T-helper 9 cell (primary cell): ENCODE results near the gene ANO4.
"Not testable (repeated sequence)": the region's sequence is repeated elsewhere in the genome, so short reads cannot be mapped to it uniquely, and the experiment has no call there.

Source experiments
- DNase-seq: peaks from one replicate; pipeline ENCODE4 v3.0.0-alpha.2; 2020

The ANO4 gene

GRCh38 chr12:101045486-101046464 lies 251.2 kb downstream of the ANO4 start:
- DNase-seq, result no peak

- no peak for DNase-seq
Observed at GRCh38 chr12:101047652-101048051, 253.1 kb downstream of the ANO4 start.

- DNase-seq, result no peak
Observed at GRCh38 chr12:101050631-101051030, 256.1 kb downstream of the ANO4 start.

- DNase-seq, result no peak
Observed at GRCh38 chr12:101051151-101051550, 256.6 kb downstream of the ANO4 start.

GRCh38 chr12:101051901-101052550 lies 257.4 kb downstream of the ANO4 start:
- DNase-seq, result no peak

- no peak for DNase-seq
Observed at GRCh38 chr12:101053203-101053602, 258.6 kb downstream of the ANO4 start.

GRCh38 chr12:101055940-101056339 lies 261.4 kb downstream of the ANO4 start:
- no peak for DNase-seq

GRCh38 chr12:101062508-101062907 lies 267.9 kb downstream of the ANO4 start:
- not testable (repeated sequence) for DNase-seq

- DNase-seq, result no peak
Observed at GRCh38 chr12:101064721-101065120, 270.1 kb downstream of the ANO4 start.

- no peak for DNase-seq
Observed at GRCh38 chr12:101066489-101066888, 271.9 kb downstream of the ANO4 start.

- no peak for DNase-seq
Observed at GRCh38 chr12:101068402-101068801, 273.8 kb downstream of the ANO4 start.

GRCh38 chr12:101068836-101069235 lies 274.3 kb downstream of the ANO4 start:
- DNase-seq, result no peak

- no peak for DNase-seq
Observed at GRCh38 chr12:101074940-101075680, 280.5 kb downstream of the ANO4 start.

GRCh38 chr12:101076921-101077320 lies 282.3 kb downstream of the ANO4 start:
- no peak for DNase-seq

GRCh38 chr12:101077791-101078528 lies 283.4 kb downstream of the ANO4 start:
- DNase-seq, result no peak

GRCh38 chr12:101078536-101079285 lies 284.1 kb downstream of the ANO4 start:
- DNase-seq, result no peak

GRCh38 chr12:101082706-101083105 lies 288.1 kb downstream of the ANO4 start:
- DNase-seq, result no peak

- no peak for DNase-seq
Observed at GRCh38 chr12:101086490-101087135, 292.0 kb downstream of the ANO4 start.

GRCh38 chr12:101087920-101088319 lies 293.3 kb downstream of the ANO4 start:
- DNase-seq, result no peak

GRCh38 chr12:101089271-101089670 lies 294.7 kb downstream of the ANO4 start:
- no peak for DNase-seq

GRCh38 chr12:101090222-101090621 lies 295.6 kb downstream of the ANO4 start:
- DNase-seq, result not testable (repeated sequence)
